Measurements from ENCODE around the gene CSNK2A1.

Gene CSNK2A1

GRCh38 chr20:430091-430999 is 113.2 kb downstream of the CSNK2A1 start:
- Mint-ChIP-seq H3K4me1 (peaks cover 29% of the 10 kb centered on the region), H3K27me3 (ENCODE audit: low read depth, poor library complexity) (peaks cover 4% of the 10 kb centered on the region), H3K27ac (peak overlapping the region; percentile 64), H3K4me3 (no peak overlapping the region), H3K9me3 (no peaks in the 10 kb centered on the region), H3K36me3 (ENCODE audit: low read depth) (peaks cover 28% of the 10 kb centered on the region)
- no peak for TF ChIP-seq CTCF (IDR thresholded peaks at IDR 0.05)
- DNase-seq: no peak

GRCh38 chr20:428658-429200 is 114.9 kb downstream of the CSNK2A1 start:
- Mint-ChIP-seq H3K4me1 (peaks cover 22% of the 10 kb centered on the region), H3K4me3 (no peak overlapping the region), H3K9me3 (no peaks in the 10 kb centered on the region), H3K27me3 (ENCODE audit: low read depth, poor library complexity) (peaks cover 4% of the 10 kb centered on the region), H3K36me3 (ENCODE audit: low read depth) (peaks cover 39% of the 10 kb centered on the region), H3K27ac (no peak overlapping the region)
- DNase-seq: no peak
- no peak for TF ChIP-seq CTCF (IDR thresholded peaks at IDR 0.05)

- Mint-ChIP-seq H3K4me3 (no peak overlapping the region), H3K36me3 (ENCODE audit: low read depth) (peaks cover 40% of the 10 kb centered on the region), H3K9me3 (no peaks in the 10 kb centered on the region), H3K27ac (no peak overlapping the region), H3K27me3 (ENCODE audit: low read depth, poor library complexity) (no peaks in the 10 kb centered on the region), H3K4me1 (peaks cover 15% of the 10 kb centered on the region)
- TF ChIP-seq CTCF (IDR thresholded peaks at IDR 0.05): no peak
- no peak for DNase-seq
Measured at GRCh38 chr20:427849-428657, 115.5 kb downstream of the CSNK2A1 start.

GRCh38 chr20:427401-427800 is 116.2 kb downstream of the CSNK2A1 start:
- H3K4me1 Mint-ChIP-seq: peaks cover 14% of the 10 kb centered on the region
- no peaks in the 10 kb centered on the region for H3K9me3 Mint-ChIP-seq
- H3K27me3 Mint-ChIP-seq (ENCODE audit: low read depth, poor library complexity): no peaks in the 10 kb centered on the region
- no peak for TF ChIP-seq CTCF (IDR thresholded peaks at IDR 0.05)
- DNase-seq: no peak
- H3K4me3 Mint-ChIP-seq: no peak overlapping the region
- H3K27ac Mint-ChIP-seq: no peak overlapping the region
- peaks cover 47% of the 10 kb centered on the region for H3K36me3 Mint-ChIP-seq (ENCODE audit: low read depth)

- peaks cover 55% of the 10 kb centered on the region for H3K36me3 Mint-ChIP-seq (ENCODE audit: low read depth)
- TF ChIP-seq CTCF (IDR thresholded peaks at IDR 0.05): no peak
- no peak overlapping the region for H3K27ac Mint-ChIP-seq
- no peaks in the 10 kb centered on the region for H3K27me3 Mint-ChIP-seq (ENCODE audit: low read depth, poor library complexity)
- no peak overlapping the region for H3K4me3 Mint-ChIP-seq
- DNase-seq: no peak
- H3K9me3 Mint-ChIP-seq: no peaks in the 10 kb centered on the region
- peaks cover 13% of the 10 kb centered on the region for H3K4me1 Mint-ChIP-seq
Measured at GRCh38 chr20:426566-426965, 117.0 kb downstream of the CSNK2A1 start.
